Iris pigment epithelial cell (primary cell): ENCODE results near the gene ARSB.
"Not testable (repeated sequence)": the region's sequence is repeated elsewhere in the genome, so short reads cannot be mapped to it uniquely, and the experiment has no call there.

Experiments
- DNase-seq: peaks from one replicate; pipeline ENCODE4 v3.0.0-alpha.2; 2011; ENCODE audit warnings: low read depth

Gene ARSB

DNA sequence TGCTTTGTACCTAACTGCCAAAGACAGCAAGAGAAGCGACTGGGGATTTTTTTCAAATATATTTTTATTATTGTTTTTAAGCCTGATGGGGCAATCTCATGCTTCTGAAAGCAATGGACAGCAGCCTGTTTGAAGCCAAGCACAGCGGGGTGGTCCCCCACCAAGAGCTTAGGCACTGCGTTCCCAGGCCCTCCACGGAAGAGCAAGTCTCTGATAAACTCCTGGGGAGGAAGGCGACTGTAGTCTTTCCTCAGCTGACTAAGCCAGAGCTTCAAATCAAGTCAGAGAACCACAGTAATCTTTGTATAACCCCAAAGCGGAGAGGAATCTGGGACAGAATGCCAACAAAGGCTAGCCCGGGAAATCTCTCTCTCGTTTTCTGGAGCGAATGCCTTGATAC is 54.4 kb downstream of the ARSB start:
- DNase-seq: peak; percentile 72

DNA sequence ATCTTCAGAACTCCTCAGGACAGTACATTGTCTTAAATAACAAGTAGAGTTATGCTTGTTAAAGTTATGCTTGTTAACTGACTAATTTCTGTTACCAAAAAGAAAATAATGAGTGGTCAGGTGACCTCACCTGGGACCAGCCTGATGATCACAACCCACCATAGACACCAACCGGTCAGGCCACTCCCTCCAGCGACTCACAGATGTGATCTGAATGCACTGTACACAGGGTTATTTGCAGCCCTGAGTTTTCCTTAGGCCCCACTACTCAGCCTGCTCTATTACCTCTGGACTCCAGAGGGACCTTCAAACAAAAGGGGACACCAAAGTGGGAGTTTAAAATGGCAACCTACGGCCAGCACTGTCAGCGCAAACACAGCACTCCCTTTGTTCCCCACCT is 55.3 kb downstream of the ARSB start:
- DNase-seq: no peak

DNA sequence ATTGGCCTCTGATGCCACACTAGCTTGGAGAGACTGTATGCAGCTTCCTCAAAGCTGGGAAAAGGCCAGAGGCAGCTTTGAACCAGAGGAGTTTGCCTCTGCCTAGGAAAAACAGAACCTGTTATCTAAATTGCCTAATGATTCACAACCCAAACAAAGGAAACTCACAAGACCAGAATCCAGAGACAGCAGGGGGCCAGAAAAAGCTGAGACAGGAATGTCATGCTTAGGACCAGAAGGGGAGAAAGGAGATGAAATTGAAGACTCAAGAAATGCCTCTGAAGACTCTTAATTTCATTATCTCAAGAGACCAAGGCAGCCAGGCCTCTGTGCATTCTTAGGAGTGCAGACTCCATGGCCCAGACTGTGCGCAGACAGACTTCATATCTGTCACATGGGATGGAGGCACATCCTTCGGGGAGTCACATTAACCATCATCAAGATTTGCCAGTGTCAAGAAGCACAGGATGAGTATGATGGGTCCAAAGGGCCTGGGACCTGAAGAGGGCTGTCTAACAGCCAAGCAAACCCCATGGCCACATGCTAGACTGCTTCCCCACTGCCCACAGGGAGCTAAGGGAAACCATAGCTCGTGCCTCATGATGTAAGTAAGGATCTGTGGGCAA is 57.3 kb downstream of the ARSB start:
- peak; percentile 75 for DNase-seq

DNA sequence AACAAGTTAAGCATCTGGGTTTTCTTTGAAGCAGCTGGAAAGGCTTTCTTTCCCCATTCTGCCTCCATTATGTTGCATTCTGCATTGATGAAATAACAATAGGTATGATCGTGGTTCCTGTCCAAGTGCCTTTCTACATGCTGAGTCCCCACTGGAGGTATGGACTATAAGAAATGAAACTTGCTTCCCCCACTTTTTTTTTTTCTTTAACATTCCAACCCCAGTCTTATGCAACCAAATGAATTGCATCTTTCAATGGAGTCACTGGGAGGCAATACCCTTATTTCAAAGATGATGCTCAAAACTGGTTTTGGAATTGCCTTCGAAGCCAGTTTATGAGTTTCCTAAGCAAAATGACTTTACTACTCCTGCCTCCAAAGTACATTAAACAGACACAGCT is 58.9 kb downstream of the ARSB start:
- DNase-seq: no peak

DNA sequence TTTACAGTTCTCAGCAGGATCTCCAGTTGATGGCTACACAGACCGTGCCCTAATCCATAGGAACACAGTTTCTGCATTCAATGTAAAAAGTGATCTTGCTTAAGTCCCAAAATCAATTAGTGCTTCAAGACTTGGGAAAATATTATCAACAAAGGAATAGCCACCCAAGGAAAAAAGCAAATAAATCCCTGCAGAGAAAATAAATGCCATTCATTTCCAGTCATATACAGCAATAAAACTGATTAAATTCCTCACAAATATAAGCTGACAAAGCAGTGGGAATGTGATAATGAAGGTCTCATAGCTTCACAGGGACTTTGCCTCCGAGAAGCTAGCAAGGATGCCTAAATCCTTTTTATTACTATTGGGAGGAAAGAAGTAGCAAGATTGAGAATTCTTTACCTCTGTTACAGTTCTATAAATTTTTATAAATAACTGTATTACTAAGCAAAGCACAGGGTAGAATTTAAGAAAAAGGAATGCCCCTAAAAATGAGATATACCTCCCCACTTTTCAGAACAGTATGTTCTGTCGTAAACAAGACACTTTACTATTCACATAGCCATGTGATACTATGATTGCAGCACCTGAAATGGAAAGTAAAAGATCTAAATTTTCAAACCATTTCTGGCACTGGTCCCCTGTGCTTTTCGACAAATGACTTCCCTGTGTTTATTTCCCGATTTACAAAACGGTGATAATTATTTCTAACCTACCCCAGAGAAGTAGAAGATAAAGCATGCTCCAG is 59.8 kb downstream of the ARSB start:
- DNase-seq: no peak

DNA sequence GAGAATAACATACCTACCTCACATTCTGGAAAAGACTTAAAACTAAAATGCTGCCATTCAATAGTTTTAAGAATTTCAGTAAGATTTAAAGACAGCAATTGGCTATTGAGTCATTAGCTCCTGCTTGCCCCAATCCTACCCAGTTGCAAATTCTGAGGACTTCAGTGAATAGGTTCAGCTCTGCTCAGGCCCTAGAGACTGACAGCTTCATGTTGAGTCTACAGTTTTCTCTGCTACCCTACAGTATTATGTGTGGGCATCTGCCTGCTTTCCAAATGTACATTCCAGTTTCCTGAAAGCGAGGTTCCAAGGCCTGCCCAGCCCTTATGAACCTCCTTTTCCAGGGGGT is 61.5 kb downstream of the ARSB start:
- no peak for DNase-seq

DNA sequence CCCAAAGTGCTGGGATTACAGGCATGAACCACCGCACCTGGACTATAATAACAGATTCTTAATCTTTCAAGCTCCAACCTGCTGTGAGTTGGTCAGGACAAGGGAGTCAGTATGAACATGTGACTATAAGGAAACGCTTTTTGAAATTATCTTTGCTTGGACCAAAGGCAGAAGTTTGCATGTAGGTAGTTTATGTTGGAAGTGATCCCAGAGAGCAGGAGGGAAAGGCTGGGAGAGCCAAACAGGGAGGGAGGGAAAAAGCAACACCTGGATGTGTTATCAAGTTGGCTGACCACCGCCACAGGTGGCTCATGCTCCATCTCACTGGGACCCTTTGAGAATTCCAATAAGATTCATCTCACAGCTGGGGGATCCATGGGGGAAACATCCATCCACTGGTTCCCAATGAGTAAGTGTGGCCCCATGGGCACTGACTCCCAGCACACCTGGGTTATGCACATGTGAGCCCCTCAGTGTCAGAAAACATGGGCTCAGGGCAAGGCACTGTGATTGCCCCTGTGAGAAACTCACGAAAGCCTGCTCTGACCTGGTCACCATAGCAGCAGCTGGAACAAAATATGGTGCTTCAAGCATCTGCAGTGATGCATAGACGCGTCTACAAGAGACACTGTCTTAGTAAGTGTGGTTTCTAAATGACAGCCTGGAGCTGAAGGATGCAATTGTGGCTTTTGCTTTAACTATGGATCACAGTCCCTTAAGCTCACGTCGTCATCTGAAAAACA is 62.1 kb downstream of the ARSB start:
- no peak for DNase-seq

DNA sequence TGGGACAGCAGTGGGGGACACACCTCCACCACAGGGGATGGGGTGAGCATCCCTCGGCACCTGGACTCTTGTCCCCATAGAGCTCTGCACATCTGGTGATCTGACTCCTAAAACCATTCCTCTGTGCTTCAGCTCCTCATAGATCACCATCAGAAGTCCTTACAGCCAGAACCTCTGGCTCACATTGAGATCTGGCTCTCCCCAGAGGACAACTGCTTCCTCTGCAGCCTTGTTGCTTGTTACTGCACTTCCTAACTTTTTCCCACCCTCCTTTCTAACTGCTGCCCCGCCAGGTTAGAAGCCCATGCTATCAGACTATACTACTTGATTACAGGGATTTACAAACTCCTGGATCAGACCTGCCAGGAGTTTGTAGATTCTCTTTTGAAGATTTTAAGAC is 64.5 kb downstream of the ARSB start:
- DNase-seq: peak; percentile 45

DNA sequence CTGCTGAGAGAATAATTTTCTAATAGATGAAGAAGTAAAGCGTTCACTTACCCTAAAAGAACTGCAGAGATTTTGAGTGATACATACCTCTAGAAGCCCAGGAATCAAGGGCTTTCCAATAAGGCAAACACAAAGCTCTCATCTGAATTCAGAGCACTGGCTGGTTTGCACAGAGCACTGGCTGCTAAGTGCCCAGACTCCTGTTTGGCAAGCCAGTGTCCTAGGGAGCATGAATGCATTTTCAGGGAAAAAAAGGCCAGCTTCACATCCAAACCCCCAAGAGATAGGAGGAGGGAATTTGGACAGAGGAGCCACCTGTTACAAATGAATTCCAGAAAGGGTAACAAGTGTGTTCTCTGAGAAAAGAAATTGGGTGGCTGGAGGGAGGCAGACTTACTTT is 65.3 kb downstream of the ARSB start:
- no peak for DNase-seq

DNA sequence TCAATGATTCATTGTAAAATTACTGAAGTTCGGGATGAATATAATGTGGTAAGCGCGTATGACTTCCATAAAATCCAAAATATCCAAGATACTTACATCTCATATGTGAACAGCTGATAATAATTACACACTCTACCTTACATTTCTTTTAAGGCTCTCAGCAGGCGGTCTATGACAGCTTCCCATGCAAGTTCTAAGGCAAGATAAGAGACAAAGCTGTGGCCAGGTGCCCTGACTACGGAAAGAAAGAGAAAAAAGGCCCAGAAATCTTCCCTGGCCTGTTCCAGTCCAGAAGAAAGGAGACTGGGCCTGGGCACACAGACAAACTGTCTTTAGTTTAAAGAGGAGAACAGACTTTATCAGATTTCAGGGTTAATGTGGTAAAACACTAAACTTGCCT is 69.1 kb downstream of the ARSB start:
- DNase-seq: no peak

DNA sequence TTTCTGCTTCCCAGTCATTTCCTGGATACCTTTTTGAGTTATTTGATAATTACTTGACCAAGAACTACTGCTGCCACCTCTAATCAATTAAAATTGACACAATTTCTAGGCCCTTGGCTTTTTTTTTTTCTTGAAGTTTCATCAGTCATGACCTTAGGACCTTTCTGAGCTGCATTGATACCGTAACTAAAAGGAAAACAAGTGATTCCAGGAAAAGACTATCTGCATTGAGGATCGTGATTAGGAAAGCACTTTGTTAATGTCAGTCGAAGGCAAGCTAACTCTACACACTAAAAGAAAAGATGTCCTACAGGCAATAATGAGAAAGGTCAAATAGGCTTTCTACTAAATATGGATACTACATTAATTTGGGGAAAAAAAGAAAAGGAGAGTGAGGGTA is 69.9 kb downstream of the ARSB start:
- DNase-seq: no peak

DNA sequence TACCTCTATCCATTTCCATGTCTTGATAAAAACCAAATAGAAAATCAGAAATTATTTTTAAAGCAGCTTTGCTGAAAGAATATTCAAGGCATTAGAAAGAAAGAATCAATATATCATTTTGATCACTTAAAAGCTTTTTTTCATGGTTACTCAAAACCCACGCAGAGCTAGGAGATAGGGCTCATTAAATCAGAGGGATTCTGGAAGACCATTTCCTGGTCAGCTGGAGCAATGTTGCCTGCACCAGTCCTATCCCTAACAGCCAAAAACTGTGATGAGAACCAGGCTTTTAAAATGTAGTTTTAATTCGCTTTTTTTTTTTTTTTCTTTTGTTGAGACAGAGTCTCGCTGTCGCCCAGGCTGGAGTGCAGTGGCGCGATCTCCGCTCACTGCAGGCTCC is 72.3 kb downstream of the ARSB start:
- DNase-seq: no peak

DNA sequence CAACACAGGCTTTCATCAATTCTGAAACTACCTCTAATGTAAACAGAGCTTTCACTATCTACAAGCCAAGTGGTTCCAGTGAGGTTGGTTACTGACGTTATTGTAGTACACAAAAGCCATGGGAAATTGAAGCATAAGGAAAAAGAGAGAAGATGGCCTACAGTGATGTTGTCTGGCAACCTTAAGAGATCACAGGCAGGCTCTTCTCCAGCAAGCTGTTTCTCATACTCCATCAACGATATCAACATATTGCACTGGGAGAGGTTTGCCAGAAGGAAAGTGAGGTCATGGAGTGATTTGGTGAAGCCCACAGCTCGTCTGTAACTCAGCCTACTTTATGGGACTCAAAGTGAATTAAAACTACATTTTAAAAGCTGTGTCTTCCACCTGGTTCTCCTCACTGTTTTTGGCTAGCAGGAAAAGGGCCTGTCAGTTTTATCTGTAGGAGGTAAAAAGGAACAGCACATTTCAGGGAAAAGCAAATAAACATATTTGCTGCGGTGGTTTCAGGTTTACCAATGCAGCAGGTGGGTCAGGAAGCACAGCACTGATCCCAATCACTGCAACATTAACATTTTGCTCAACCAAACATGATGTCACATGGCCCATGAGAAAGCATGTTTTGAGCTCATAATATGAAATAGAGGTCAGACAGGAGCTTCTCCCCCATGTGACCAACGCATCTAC is 72.9 kb downstream of the ARSB start:
- DNase-seq: peak; percentile 51

DNA sequence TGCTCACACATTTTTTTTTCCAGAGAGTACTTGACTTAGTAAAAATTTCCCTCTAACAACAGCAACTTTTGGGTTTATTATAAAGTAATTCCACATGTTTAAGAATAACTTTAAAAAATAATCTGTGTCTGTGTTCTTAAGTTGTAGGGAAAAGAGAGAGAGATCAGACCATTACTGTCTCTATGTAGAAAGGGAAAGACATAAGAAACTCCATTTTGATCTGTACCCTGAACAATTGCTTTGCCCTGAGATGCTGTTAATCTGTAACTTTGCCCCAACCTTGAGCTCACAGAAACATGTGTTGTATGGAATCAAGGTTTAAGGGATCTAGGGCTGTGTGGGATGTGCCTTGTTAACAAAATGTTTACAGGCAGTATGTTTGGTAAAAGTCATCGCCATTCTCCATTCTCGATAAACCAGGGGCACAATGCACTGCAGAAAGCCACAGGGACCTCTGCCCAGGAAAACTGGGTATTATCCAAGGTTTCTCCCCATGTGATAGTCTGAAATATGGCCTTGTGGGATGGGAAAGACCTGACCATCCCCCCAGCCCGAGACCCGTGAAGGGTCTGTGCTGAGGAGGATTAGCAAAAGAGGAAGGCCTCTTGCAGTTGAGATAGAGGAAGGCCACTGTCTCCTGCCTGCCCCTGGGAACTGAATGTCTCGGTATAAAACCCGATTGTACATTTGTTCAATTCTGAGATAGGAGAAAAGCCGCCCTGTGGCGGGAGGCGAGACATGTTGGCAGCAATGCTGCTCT is 75.7 kb downstream of the ARSB start:
- not testable (repeated sequence) for DNase-seq

DNA sequence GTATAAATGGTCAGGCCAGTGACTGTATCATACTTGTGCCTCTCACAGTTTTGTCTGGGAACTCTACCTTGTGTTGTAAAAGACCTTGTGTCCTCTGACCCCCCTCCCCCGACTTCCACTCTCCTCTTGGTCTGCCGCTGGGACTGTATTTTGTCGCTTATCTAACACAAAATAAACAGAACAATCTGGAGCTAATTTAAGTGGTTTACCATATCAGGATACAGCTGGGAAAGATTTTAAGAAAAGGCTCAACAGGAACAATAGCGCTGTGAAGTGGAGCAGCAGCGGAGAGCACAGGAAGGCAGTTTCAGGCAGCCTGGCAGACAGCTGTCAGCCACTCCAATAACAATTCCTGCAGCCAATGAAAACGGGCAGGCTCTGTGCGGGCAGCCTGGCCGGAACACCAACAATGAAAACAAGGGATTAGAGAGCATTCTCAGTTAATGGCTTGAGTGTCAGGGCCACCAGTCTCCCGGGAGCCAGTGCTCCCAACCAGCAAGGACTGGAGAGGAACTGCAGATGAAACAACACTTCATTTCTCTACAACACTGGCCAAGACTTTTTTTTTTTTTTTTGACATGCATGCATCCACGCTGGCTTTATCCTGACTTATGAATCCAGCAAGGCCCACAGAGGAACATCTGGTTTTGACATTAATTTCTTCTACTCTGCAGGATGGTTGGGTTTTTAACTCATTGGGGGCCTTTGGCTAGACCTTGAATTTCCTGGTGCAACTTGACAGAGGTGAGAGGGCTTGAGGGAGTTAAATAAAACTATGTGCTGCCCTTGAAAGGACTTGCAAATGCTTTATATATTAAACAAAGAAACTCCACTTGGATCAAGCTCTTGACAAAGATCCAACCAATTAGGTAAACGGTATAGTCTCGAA is 76.7 kb downstream of the ARSB start:
- DNase-seq: peak; percentile 67

DNA sequence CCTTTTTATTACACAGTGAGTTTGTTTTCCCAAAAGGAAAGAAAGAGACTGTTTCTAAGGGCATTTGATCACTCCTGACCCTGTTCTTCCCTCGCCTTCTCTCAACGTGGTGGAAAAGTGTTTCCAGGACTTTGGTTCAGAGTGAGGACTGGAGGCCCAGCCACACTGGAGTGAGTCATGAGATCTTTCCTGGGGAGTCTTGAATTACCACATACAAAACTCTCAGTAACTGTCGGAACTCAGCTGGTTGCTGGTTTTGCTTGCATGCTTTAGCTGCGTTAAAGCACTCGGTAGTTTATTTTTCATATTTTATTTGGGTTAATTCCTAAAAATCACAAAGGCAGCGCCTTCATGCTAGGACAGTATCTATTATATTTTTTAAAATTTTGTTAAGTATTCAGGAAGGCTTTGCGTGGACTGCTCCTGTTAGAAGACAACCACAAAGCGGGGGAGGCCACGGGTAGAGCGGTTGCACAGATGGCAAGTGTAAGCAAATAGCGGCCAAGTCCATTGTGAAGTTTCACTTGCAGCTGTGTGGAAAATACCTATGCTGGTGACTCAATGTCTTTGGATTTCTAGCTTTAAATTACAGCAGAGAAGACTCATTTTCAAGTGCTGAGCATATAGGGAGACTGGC is 77.7 kb downstream of the ARSB start:
- DNase-seq: peak; percentile 96

DNA sequence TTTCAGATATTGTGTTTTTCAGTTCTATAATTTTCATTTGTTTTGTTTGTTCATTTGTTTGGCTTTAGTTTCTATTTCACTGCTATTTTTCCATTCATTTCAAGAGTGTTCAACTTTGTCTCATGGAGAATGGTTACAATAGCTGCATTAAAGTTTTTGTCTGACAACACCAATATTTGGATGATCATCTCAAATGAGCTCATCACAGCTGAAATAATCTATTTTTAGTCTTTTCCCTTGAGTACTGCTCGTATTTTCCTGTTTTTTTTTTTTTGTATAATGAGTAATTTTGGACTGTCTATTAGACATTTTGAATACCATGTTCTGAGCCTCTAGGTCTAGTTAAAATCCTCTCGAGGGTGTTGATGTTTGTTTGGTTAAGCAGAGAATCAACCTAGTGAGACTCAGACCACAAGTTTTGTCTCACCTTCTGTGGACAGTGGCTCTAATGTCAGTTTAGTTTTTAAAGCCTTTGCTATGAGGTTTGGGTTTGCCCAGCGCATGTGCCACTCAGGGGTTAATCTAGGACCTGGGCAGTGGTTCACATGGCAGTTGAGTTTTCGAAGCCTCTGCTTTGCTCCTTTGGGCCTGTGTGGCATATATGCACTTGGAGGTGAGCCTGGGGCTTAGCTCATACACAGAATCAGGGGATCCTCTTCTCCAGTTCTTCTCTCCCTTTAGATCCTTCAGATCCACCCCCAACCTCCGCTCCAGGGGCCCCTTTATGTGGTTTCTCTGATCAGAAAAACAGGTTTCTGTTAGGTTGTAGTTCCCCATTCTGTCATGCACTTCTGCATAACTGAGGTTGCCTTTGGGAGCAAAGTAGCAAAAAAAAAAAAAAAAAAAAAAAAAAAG is 79.8 kb downstream of the ARSB start:
- DNase-seq: no peak

DNA sequence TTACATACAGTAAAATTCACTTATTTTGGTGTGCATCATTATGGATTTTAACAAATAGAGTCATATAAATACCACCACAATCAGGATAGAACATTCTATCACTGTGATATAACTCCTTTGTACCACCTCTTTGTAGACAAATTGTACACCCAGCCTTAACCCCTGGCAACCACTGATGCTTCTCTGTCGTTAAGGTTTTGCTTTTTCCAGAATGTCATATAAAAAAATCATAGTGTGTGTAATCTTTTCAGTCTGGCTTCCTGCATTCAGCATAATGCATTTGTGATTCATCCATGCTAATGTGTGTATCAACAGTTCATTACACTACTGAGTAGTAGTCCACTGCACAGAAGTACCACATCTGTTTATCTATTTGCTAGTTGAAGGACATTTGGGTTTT is 81.2 kb downstream of the ARSB start:
- peak; percentile 48 for DNase-seq

DNA sequence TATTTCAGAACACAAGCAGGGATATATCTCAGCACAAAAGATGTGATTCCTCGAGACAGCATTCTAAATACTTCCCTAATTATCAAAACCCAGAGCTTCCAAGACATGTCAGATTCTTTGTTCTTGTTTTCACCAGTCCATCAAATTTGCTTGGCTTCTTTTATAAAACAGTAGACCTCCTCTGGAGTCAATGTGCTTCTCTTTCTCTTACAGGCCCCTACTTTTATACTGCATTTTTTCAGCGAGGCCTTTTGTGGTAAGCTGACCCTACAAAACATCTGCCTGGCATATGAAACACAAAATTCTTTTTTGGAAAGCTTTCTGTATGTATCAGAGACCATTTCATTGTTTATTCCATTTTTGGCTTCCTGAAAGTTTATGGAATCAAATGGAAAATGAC is 81.8 kb downstream of the ARSB start:
- no peak for DNase-seq
